PC-9 (cell line): ENCODE measurements around the gene VGLL4. TPM values are rescaled to one million over a fixed set of nuclear protein-coding genes. Genes with fewer than 3 reads are reported as not detected.

Source experiments
- BruUV-seq: library from RNA; stranded (reverse); fragments of 400-500 nt; replicated peaks from 2 replicates; lab custom pipeline; 2021; lab: Mats Ljungman, UMichigan
- CTCF ChIA-PET: fragments of 300-600 bp; sonication (Branson Sonifier 250); formaldehyde crosslinking; loops from one replicate; lab custom pipeline; 2022; ENCODE audit warnings: antibody characterized with exemption; lab: Charles Lee
- POLR2A ChIA-PET: fragments of 300-600 bp; sonication (Branson Sonifier 250); formaldehyde crosslinking; loops from one replicate; lab custom pipeline; 2022; ENCODE audit warnings: antibody characterized with exemption; ENCODE audit not compliant: unreplicated experiment; lab: Charles Lee
- DNase-seq, 2 experiments: peaks; one replicate each; pipeline versions ENCODE4 v3.0.0 to v3.0.0-alpha.2; 2015 to 2022; ENCODE audit warnings: mixed read lengths in 1 of 2
- H2AFZ ChIP-seq: fragments of 200-600 bp; sonication (generic); 2 replicates; pipeline ENCODE4 v1.8.1; 2017; ENCODE audit warnings: antibody characterized with exemption
- H3F3A ChIP-seq: fragments of 200-600 bp; sonication (generic); 2 replicates; pipeline ENCODE4 v1.8.1; 2017; ENCODE audit warnings: antibody characterized with exemption, mild to moderate bottlenecking, low read depth; ENCODE audit not compliant: insufficient read depth
- H3K27ac ChIP-seq: fragments of 200-600 bp; sonication (generic); 2 replicates; pipeline ENCODE4 v1.6.1; 2016; ENCODE audit warnings: mixed run types
- H3K27me3 ChIP-seq: fragments of 200-600 bp; sonication (generic); 2 replicates; pipeline ENCODE4 v1.6.1; 2016; ENCODE audit warnings: low read depth, mixed run types; ENCODE audit not compliant: insufficient read depth
- H3K36me3 ChIP-seq: fragments of 200-600 bp; sonication (generic); 2 replicates; pipeline ENCODE4 v1.6.1; 2016; ENCODE audit warnings: low read depth, mixed run types
- H3K4me1 ChIP-seq: fragments of 200-600 bp; sonication (generic); replicated peaks from 2 replicates; pipeline ENCODE4 v1.6.1; 2016; ENCODE audit warnings: mixed run types; ENCODE audit not compliant: insufficient read depth
- H3K4me2 ChIP-seq: fragments of 200-600 bp; sonication (generic); 2 replicates; pipeline ENCODE4 v1.6.1; 2017; ENCODE audit warnings: mixed run types
- H3K4me3 ChIP-seq: fragments of 200-600 bp; sonication (generic); 2 replicates; pipeline ENCODE4 v1.6.1; 2016; ENCODE audit warnings: mixed run types
- H3K79me2 ChIP-seq: fragments of 200-600 bp; sonication (generic); 2 replicates; pipeline ENCODE4 v1.6.1; 2017; ENCODE audit warnings: low read depth, mixed run types
- H3K9me2 ChIP-seq: fragments of 200-600 bp; sonication (generic); 2 replicates; pipeline ENCODE4 v1.8.1; 2017; ENCODE audit warnings: mild to moderate bottlenecking; ENCODE audit not compliant: insufficient read depth
- H3K9me3 ChIP-seq: fragments of 200-600 bp; sonication (generic); 2 replicates; pipeline ENCODE4 v1.8.1; 2016; ENCODE audit warnings: low read depth; ENCODE audit not compliant: insufficient read depth
- H4K20me1 ChIP-seq: fragments of 200-600 bp; sonication (generic); 2 replicates; pipeline ENCODE4 v1.8.1; 2017; ENCODE audit not compliant: insufficient read depth
- EZH2 ChIP-seq: fragments of 200-600 bp; sonication (generic); IDR thresholded peaks from 2 replicates; pipeline ENCODE4 v1.8.0; 2017; ENCODE audit warnings: antibody characterized with exemption, low read depth
- intact Hi-C: fragments of 100-400 bp; cut with micrococcal nuclease; formaldehyde crosslinking; loops from one replicate; pipeline ENCODE4 v1.10.0; 2022; ENCODE audit not compliant: unreplicated experiment
- total RNA-seq: library from RNA; stranded (reverse); gene quantifications from 2 replicates; pipeline ENCODE4 v1.2.3, GENCODE V29; 2021
- TF ChIP-seq, protein P1 (sequence below): fragments of 200-600 bp; sonication (generic); conservative IDR thresholded peaks from 2 replicates; pipeline ENCODE4 v1.6.1; 2017; ENCODE audit warnings: mixed run types, antibody characterized with exemption, mild to moderate bottlenecking, moderate library complexity

The VGLL4 gene
- total RNA-seq, 1 experiment from 2014 or later: 42.2 TPM

DNA sequence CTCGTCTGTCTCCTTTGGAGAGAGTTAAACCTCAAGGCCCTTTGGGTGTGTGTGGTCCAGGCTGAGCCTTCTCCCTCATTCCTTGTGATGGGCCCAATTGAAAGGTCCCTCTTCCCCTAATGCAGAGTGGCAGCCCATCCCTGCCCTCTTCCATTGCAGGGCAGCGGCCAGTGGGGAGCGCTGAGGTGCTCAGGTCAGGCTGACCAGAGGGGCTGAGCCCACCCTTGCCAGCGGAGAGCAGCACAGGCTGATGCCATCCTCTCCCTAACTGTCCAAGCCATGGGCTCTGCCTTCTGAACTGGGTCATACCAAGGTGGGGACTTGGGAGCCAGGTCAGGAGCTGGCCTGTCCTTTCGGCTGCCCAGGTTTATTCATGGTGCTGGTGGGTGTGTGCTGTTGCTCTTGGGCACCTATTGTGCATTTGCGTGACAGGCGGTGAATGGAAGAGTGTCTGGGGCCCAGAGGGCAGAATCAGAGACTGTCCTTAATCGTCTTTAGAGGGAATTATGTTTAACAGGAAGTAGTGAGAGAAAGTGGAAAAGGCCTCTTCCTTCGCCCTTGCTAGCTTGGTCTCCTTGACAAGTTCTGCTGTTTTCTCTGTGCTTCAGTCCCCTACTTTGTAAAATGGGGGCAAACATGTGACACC is 96.9 kb downstream of the VGLL4 start:
- Histone ChIP-seq H3K27me3 (no peaks in the 10 kb centered on the region), H3K27ac (no peak overlapping the region), H3K36me3 (no peaks in the 10 kb centered on the region), H3K4me1 (no peaks in the 10 kb centered on the region), H3K9me3 (no peaks in the 10 kb centered on the region), H2AFZ (no peak overlapping the region), H4K20me1 (peaks cover 11% of the 10 kb centered on the region; the same call in 1 of the 2 replicates), H3F3A (peaks cover 15% of the 10 kb centered on the region), H3K4me2 (no peak overlapping the region), H3K4me3 (no peak overlapping the region), H3K79me2 (no peaks in the 10 kb centered on the region), H3K9me2 (no peaks in the 10 kb centered on the region)
- CTCF ChIA-PET: no interaction called here
- POLR2A ChIA-PET: no interaction called here
- TF ChIP-seq EZH2: no peak
- TF ChIP-seq, protein P1, sequence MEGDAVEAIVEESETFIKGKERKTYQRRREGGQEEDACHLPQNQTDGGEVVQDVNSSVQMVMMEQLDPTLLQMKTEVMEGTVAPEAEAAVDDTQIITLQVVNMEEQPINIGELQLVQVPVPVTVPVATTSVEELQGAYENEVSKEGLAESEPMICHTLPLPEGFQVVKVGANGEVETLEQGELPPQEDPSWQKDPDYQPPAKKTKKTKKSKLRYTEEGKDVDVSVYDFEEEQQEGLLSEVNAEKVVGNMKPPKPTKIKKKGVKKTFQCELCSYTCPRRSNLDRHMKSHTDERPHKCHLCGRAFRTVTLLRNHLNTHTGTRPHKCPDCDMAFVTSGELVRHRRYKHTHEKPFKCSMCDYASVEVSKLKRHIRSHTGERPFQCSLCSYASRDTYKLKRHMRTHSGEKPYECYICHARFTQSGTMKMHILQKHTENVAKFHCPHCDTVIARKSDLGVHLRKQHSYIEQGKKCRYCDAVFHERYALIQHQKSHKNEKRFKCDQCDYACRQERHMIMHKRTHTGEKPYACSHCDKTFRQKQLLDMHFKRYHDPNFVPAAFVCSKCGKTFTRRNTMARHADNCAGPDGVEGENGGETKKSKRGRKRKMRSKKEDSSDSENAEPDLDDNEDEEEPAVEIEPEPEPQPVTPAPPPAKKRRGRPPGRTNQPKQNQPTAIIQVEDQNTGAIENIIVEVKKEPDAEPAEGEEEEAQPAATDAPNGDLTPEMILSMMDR: no peak
- no peak for DNase-seq
- intact Hi-C loops: loop anchor here (5.0 kb wide), 1 partner anchor 96 kb away; the partner anchor contains the start of gene VGLL4
- BruUV-seq: no TSS peak

DNA sequence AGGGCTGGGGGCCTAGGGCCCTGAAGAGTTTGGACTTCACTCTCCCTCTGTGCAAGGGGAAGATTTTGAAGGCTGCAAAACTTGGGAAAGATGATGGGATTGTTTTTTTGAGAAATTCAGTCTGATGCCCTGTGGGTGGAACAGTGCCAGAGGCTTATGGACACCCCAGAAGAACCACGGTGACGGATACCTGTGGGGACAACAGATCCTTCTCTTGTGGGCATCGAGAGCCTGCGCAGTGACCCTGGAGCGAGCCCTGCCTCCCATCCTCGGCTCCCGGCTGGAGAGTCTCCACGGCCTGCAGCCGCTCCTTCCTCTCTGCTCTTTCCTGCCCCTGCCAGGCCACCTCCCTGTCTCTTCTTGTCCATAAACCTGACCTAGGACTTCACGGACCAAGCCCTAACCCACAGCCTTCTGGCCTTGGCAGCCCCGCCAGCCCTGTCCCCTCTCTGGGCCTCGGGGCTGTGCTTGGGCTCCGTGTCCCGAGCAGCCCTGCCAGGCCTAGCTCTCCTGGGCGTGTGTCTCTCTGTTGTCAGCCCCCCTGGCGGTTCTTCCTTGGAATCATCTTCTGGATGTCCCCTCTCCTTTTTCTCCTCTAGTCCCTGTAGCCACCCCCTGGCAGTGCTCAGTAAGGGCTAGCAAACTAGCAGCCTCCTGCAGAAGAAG is 98.4 kb downstream of the VGLL4 start:
- no peak for TF ChIP-seq EZH2
- TF ChIP-seq, protein P1: no peak
- Histone ChIP-seq H3K4me1 (no peaks in the 10 kb centered on the region), H4K20me1 (peaks cover 13% of the 10 kb centered on the region; the same call in 1 of the 2 replicates), H3K4me2 (no peak overlapping the region), H3K9me2 (no peaks in the 10 kb centered on the region), H3K79me2 (no peaks in the 10 kb centered on the region), H3K27ac (no peak overlapping the region), H3K27me3 (no peaks in the 10 kb centered on the region), H2AFZ (no peak overlapping the region), H3K36me3 (no peaks in the 10 kb centered on the region), H3F3A (peaks cover 15% of the 10 kb centered on the region), H3K4me3 (no peak overlapping the region), H3K9me3 (no peaks in the 10 kb centered on the region)
- ChIA-PET POLR2A (no interaction called here), CTCF (no interaction called here)
- no peak for DNase-seq
- intact Hi-C loops: loop anchor here (5.0 kb wide), 1 partner anchor 97 kb away; the partner anchor contains the start of gene VGLL4
- no TSS peak for BruUV-seq

DNA sequence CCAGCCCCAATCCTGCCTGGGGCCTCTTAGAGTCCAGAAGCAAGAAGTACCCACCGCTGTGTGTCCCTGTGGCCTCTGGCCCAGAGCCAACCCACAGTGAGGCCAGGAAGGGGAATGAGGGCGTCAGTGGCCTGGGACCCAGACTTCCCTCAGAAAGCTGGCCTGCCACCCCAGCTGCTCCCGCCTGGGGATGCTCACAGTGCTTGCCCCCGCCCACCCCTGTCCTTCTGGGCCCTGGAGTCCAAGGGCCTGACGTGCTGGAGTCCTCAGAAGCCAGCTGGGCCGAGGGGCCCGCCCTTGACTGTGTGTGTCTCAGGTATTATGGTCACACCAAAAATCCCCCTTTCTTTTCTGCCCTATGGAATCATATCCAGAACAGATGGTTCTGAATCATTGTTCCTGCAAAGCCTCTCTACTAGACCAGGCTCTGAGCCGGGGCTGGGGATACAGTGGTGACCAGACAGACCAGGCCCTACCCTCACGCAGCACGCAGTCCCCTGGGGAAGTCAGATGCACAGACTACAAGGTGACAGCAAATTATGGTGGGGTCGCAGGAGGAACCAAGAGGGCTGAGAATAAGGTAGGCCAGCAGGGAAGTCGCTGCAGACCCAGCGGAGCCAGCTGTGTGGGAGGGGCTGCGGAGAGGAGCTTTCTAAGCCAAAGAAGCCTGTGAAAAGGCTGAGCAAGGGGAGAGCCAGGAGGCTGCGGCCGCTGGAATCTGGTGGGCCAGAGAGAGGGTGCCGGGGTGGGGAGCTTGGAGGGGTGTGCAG is 99.1 kb downstream of the VGLL4 start:
- no peaks in the 10 kb centered on the region for H3K9me2 ChIP-seq
- no peaks in the 10 kb centered on the region for H3K9me3 ChIP-seq
- no peak for TF ChIP-seq EZH2
- TF ChIP-seq, protein P1: no peak
- peaks cover 14% of the 10 kb centered on the region for H3F3A ChIP-seq
- ChIA-PET POLR2A (no interaction called here), CTCF (no interaction called here)
- no TSS peak for BruUV-seq
- H2AFZ ChIP-seq: no peak overlapping the region
- no peaks in the 10 kb centered on the region for H3K4me1 ChIP-seq
- no peak overlapping the region for H3K4me2 ChIP-seq
- DNase-seq: peak in 1 of 2 experiments; percentile 29
- no peak overlapping the region for H3K27ac ChIP-seq
- no peaks in the 10 kb centered on the region for H3K79me2 ChIP-seq
- H3K27me3 ChIP-seq: no peaks in the 10 kb centered on the region
- 0 out of 2 replicates have a peak, but pooled peaks cover 10% of the 10 kb centered on the region for H4K20me1 ChIP-seq
- H3K4me3 ChIP-seq: no peak overlapping the region
- intact Hi-C loops: loop anchor here (5.0 kb wide), 1 partner anchor 98 kb away; the partner anchor contains the start of gene VGLL4
- no peaks in the 10 kb centered on the region for H3K36me3 ChIP-seq
